ENCODE measurements around the gene OR2AG1.
"Not testable (repeated sequence)": the region's sequence is repeated elsewhere in the genome, so short reads cannot be mapped to it uniquely, and the experiment has no call there.

Gene OR2AG1

GRCh38 chr11:6790546-6790945, 7.7 kb downstream of the OR2AG1 start:
- no peak for DNase-seq (ENCODE audit: low read depth)

DNA sequence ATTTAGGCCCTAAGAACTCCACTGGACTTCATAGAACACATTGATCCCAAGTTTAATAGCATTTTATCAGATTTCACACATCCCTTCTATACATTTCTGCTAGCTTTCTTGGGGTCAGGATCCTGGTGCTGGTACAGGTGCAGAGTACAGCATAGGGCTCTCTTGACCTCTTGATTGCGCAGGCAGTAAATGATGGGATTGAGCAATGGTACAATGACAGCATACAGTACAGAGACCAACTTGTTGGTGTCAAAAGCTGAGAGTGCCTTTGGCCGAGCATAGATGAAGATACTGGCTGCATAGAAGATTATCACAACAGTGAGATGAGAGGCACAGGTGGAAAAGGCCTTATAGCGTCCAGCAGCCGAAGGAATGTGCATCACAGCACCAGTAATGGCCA, 11.8 kb downstream of the OR2AG1 start:
- DNase-seq (ENCODE audit: low read depth), result no peak

DNA sequence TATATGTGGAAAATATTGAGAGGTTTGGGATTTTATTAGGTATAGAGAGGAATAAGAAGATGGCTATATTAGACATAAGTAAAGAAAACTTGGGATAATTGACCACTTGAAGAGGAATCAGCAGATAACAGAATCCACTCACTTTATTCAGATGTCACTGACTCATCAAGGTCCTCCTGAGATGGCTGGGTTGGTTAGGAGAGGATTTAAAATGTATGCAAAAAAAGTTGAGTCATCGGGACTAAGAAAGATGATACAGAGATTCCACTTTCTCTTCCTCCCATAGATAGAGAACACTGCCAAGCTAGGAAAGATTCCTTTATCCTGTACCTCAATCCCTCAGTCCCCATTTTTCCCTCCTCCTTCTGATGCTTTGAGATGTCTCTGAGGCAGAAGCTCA, 16.6 kb downstream of the OR2AG1 start, which contains the start of gene OR6A2:
OR6A2 (minus strand) TSS at position 288 of the 400 bp plus-strand sequence. CDS start 3,981 bp downstream, outside the sequence.
- no peak for DNase-seq (ENCODE audit: low read depth)

DNA sequence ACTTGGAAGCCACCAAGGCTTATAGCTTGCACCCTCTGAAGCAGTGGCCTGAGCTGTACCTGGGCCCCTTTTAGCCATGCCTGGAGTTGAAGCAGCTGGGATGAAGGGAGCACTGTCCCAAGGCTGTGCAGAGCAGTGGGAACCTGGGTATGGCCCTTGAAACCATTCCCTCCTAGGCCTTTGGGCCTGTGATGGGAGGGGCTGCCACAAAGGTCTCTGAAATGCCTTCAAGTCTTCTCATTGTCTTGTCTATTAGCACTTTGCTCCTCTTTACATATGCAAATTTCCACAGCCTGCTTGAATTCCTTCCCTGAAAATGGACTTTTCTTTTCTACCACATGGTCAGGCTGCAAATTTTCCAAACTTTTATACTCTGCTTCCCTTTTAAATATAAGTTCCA, 18.3 kb downstream of the OR2AG1 start:
- not testable (repeated sequence) for DNase-seq (ENCODE audit: low read depth)

DNA sequence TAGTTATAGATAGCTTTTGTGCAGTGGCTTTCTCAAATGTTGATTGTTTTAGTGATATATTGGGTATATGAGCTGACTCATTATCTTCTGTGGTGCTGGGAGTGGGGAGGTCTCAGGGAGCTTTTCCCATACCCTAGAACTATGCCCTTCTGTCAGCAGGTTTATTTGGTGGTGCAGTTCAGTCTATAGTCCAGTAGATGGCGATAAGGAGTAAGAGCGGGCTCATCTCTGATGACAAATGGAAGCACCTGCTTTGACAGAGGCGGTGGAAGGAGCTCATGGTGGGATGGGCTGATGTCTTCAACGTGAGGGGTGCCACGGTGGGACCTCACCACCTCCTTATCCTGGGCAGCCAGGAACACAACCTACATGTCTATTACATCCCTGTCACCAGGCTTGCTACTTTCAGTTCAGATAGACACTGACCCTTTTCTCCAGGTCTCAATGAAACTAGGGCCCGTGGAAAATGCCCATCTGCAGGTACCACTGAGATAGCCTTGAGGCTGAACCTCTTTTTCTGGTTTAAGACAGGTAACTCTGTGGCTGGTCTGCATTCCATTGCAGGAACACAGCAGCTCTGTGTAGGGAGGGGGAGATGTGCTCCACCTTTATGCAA, 29.7 kb downstream of the OR2AG1 start:
- DNase-seq (ENCODE audit: low read depth), result peak; percentile 7

- DNase-seq (ENCODE audit: low read depth), result no peak
Measured at GRCh38 chr11:6813656-6814055, 30.8 kb downstream of the OR2AG1 start.

- no peak for DNase-seq (ENCODE audit: low read depth)
Measured at GRCh38 chr11:6817694-6818093, 34.9 kb downstream of the OR2AG1 start.

DNA sequence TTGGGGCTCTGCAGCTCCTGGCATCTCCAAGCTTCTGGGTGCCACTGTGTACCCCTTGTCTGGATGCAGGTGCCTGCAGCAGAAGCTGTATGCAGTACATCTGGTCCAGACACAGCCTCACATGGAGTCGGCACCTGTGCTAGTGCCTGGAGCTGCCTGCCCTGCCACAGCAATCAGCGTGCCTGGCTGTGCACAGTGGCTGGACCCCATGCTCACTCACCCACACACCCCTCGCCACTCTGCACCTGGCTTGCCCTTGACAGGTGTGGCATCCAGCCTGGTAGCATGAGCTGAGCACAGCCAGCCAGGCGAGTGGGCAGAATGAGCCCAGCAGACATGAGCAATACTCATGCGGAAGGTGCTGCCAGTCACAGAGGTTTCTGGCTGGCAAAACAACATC, 36.1 kb downstream of the OR2AG1 start:
- no peak for DNase-seq (ENCODE audit: low read depth)

- DNase-seq (ENCODE audit: low read depth), result no peak
Measured at GRCh38 chr11:6824136-6824823, 41.5 kb downstream of the OR2AG1 start.

- no peak for DNase-seq (ENCODE audit: low read depth)
Measured at GRCh38 chr11:6825231-6825744, 42.5 kb downstream of the OR2AG1 start.

DNA sequence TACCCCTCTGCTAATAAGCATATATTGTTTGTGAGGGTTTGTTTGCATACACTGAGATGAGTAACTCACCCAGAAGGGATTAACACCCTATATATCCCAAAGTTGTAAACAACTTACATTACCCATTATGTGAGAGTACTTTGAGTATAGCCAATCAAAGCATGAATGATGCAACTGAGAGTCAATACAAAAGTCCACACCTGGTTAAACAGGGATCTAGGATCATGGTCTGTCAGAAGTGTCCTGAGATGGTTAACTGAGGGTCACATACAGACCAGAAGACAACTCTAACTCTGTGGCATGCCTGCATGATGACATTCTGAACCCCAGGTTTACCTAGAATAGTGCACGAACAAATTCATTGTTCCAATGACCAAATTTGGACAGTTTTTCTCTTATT, 45.3 kb downstream of the OR2AG1 start:
- DNase-seq (ENCODE audit: low read depth), result no peak

- no peak for DNase-seq (ENCODE audit: low read depth)
Measured at GRCh38 chr11:6833356-6833755, 50.5 kb downstream of the OR2AG1 start.

- DNase-seq (ENCODE audit: low read depth), result no peak
Measured at GRCh38 chr11:6834021-6834420, 51.2 kb downstream of the OR2AG1 start.
